Natural killer cell (primary cell): ENCODE results near the gene CMIP. TPM values are rescaled to one million over a fixed set of nuclear protein-coding genes. Genes with fewer than 3 reads are reported as not detected.
A peak's percentile ranks its signal among the peaks of the same experiment; 100 is the strongest.
"Not testable (repeated sequence)": the region's sequence is repeated elsewhere in the genome, so short reads cannot be mapped to it uniquely, and the experiment has no call there.

Source experiments
- ATAC-seq, 3 donors: fragments of 150-1000 bp in 2 of 3; fragments of 200-7000 bp in 1 of 3; cut with Tn5 transposase; 1 replicate in 1 of 3; 2 replicates in 2 of 3; pipeline ENCODE4 v1.10.0; 2021; ENCODE audit warnings: mild to moderate bottlenecking in 2 of 3, moderate library complexity in 2 of 3
- DNase-seq, 2 donors: peaks; one replicate each; pipeline versions ENCODE4 v3.0.0 to v3.0.0-alpha.2; 2013 to 2021; ENCODE audit warnings: mixed read lengths in 1 of 2
- H3K27ac ChIP-seq: one replicate; pipeline ENCODE4 v1.5.1; 2013; ENCODE audit warnings: mild to moderate bottlenecking, low read length
- H3K27me3 ChIP-seq: one replicate; pipeline ENCODE4 v1.6.1; 2013; ENCODE audit warnings: low read length; ENCODE audit not compliant: control insufficient read depth, insufficient read depth
- H3K36me3 ChIP-seq: one replicate; pipeline ENCODE4 v1.6.1; 2013; ENCODE audit warnings: low read length; ENCODE audit not compliant: control insufficient read depth, insufficient read depth
- H3K4me1 ChIP-seq: one replicate; pipeline ENCODE4 v1.6.1; 2013; ENCODE audit warnings: low read length; ENCODE audit not compliant: control insufficient read depth, insufficient read depth
- H3K4me3 ChIP-seq: one replicate; pipeline ENCODE4 v1.5.1; 2013; ENCODE audit warnings: low read length
- H3K9me3 ChIP-seq: one replicate; pipeline ENCODE4 v1.6.1; 2013; ENCODE audit warnings: low read length; ENCODE audit not compliant: control insufficient read depth, insufficient read depth
- H3K27ac Mint-ChIP-seq, 2 donors: one replicate each; pipeline ENCODE4 v1.8.0; 2022; ENCODE audit warnings: mild to moderate bottlenecking in 2 of 2, mixed read lengths in 2 of 2, moderate library complexity in 1 of 2
- H3K27me3 Mint-ChIP-seq, 2 donors: one replicate each; pipeline ENCODE4 v1.8.0; 2022; ENCODE audit warnings: low read depth in 2 of 2, mixed read lengths in 2 of 2
- H3K36me3 Mint-ChIP-seq: one replicate; pipeline ENCODE4 v1.8.0; 2022; ENCODE audit warnings: mixed read lengths
- H3K4me1 Mint-ChIP-seq, 2 donors: one replicate each; pipeline ENCODE4 v1.8.0; 2022; ENCODE audit warnings: mixed read lengths in 2 of 2
- H3K4me3 Mint-ChIP-seq: one replicate; pipeline ENCODE4 v1.8.0; 2022; ENCODE audit warnings: mild to moderate bottlenecking, moderate library complexity, mixed read lengths
- H3K9me3 Mint-ChIP-seq, 2 donors: one replicate each; pipeline ENCODE4 v1.8.0; 2022; ENCODE audit warnings: mixed read lengths in 2 of 2
- CTCF ChIP-seq: fragments of 200-600 bp; IDR thresholded peaks from one replicate; pipeline ENCODE4 v1.8.0; 2022; ENCODE audit warnings: antibody characterized with exemption
- WGBS: methylation state at CpG from one replicate; pipeline ENCODE4 v1.1.7; 2013; ENCODE audit warnings: missing lambda C conversion rate; ENCODE audit not compliant: insufficient coverage; 5-methylcytosine and 5-hydroxymethylcytosine counted together
- intact Hi-C: fragments of 100-400 bp; cut with micrococcal nuclease; formaldehyde crosslinking; loops from one replicate; pipeline ENCODE4 v1.14.2; 2022
- total RNA-seq, 4 donors: library from RNA; stranded (reverse); fragments of 120-200 nt in 1 of 4; gene quantifications; one replicate each; pipeline versions ENCODE4 v1.2.3 to v1.2.4, GENCODE V29; 2013 to 2022

Gene CMIP
- total RNA-seq, 3 donors from 2014 or later (not counting 1 experiment from before 2014, with no cell fraction given), result 88.2 to 115 (median 91.5) TPM

- H3K27ac Mint-ChIP-seq, result peak overlapping the region in 1 of 2 donors; percentile 36
- Histone ChIP-seq H3K27ac (no peak overlapping the region), H3K4me1 (peaks cover 11% of the 10 kb centered on the region), H3K27me3 (no peaks in the 10 kb centered on the region), H3K4me3 (no peak overlapping the region), H3K36me3 (no peaks in the 10 kb centered on the region), H3K9me3 (no peaks in the 10 kb centered on the region)
- intact Hi-C loops, result loop anchor here (1.0 to 5.0 kb wide), 4 partner anchors 229 to 334 kb away; no protein-coding TSS in a partner anchor
- TF ChIP-seq CTCF, result no peak
- H3K4me1 Mint-ChIP-seq, result peaks cover 0 to 8% of the 10 kb centered on the region in 2 donors
- WGBS, result 2% methylated on average over 4 of the region's 5 CpGs
- DNase-seq (no peak), ATAC-seq (peak in 1 of 3 donors; percentile 8)
- H3K36me3 Mint-ChIP-seq, result no peaks in the 10 kb centered on the region
- no peaks in the 10 kb centered on the region for H3K27me3 Mint-ChIP-seq
- H3K9me3 Mint-ChIP-seq, result no peaks in the 10 kb centered on the region
- no peak overlapping the region for H3K4me3 Mint-ChIP-seq
Measured at GRCh38 chr16:81403208-81403600, 41.4 kb upstream of the CMIP start.

- ATAC-seq (peak; percentile 88 to 96 (median 95)), DNase-seq (peak; percentile 83 to 88)
- H3K36me3 ChIP-seq, result no peaks in the 10 kb centered on the region
- H3K27me3 Mint-ChIP-seq, result no peaks in the 10 kb centered on the region
- H3K36me3 Mint-ChIP-seq, result no peaks in the 10 kb centered on the region
- H3K4me1 ChIP-seq, result peaks cover 11% of the 10 kb centered on the region
- no peaks in the 10 kb centered on the region for H3K9me3 Mint-ChIP-seq
- no peak overlapping the region for H3K4me3 Mint-ChIP-seq
- H3K27ac Mint-ChIP-seq, result peak overlapping the region in 1 of 2 donors; percentile 36
- intact Hi-C loops, result loop anchor here (1.0 to 5.0 kb wide), 4 partner anchors 229 to 334 kb away; no protein-coding TSS in a partner anchor
- peak; percentile 98 for TF ChIP-seq CTCF
- H3K9me3 ChIP-seq, result no peaks in the 10 kb centered on the region
- H3K4me3 ChIP-seq, result no peak overlapping the region
- no peaks in the 10 kb centered on the region for H3K27me3 ChIP-seq
- H3K4me1 Mint-ChIP-seq, result peaks cover 0 to 8% of the 10 kb centered on the region in 2 donors
- H3K27ac ChIP-seq, result no peak overlapping the region
- 28% methylated on average over 37 of the region's 37 CpGs for WGBS
Measured at GRCh38 chr16:81403601-81404391, 40.8 kb upstream of the CMIP start.

DNA sequence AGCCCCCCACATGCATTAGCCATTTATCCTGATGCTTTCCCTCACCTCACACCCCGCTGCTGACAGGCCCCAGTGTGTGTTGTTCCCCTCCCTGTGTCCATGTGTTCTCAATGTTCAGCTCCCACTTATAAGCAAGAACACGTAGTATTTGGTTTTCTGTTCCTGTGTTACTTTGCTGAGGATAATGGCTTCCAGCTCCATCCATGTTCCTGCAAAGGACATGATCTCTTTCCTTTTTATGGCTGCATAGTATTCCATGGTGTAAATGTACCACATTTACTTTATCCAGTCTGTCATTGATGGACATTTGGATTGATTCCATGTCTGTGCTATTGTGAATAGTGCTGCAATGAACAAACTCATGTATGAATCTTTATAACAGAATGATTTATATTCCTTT lies 39.6 kb upstream of the CMIP start:
- H3K36me3 Mint-ChIP-seq, intact Hi-C loops, DNase-seq, ATAC-seq, H3K36me3 ChIP-seq, H3K27me3 Mint-ChIP-seq, H3K27ac ChIP-seq, H3K4me1 Mint-ChIP-seq, H3K9me3 ChIP-seq, H3K27me3 ChIP-seq, H3K4me3 ChIP-seq, H3K4me3 Mint-ChIP-seq, H3K9me3 Mint-ChIP-seq: not testable (repeated sequence)
- WGBS, result 96% methylated on average over 2 of the region's 2 CpGs
- H3K4me1 ChIP-seq, result peaks cover 11% of the 10 kb centered on the region
- peak overlapping the region in 1 of 2 donors; percentile 51 for H3K27ac Mint-ChIP-seq

GRCh38 chr16:81405702-81406113 lies 38.9 kb upstream of the CMIP start:
- TF ChIP-seq CTCF, result no peak
- no peaks in the 10 kb centered on the region for H3K36me3 Mint-ChIP-seq
- WGBS, result 92% methylated on average over 11 of the region's 11 CpGs
- DNase-seq (no peak), ATAC-seq (no peak)
- H3K4me1 Mint-ChIP-seq, result peaks cover 0 to 8% of the 10 kb centered on the region in 2 donors
- Histone ChIP-seq H3K9me3 (no peaks in the 10 kb centered on the region), H3K4me3 (no peak overlapping the region), H3K4me1 (peaks cover 11% of the 10 kb centered on the region), H3K36me3 (no peaks in the 10 kb centered on the region), H3K27ac (no peak overlapping the region), H3K27me3 (no peaks in the 10 kb centered on the region)
- H3K9me3 Mint-ChIP-seq, result no peaks in the 10 kb centered on the region
- intact Hi-C loops, result no loop called here
- no peak overlapping the region for H3K27ac Mint-ChIP-seq
- H3K27me3 Mint-ChIP-seq, result no peaks in the 10 kb centered on the region
- no peak overlapping the region for H3K4me3 Mint-ChIP-seq
